Measurements from ENCODE around the gene HLA-DPA1.

DNA sequence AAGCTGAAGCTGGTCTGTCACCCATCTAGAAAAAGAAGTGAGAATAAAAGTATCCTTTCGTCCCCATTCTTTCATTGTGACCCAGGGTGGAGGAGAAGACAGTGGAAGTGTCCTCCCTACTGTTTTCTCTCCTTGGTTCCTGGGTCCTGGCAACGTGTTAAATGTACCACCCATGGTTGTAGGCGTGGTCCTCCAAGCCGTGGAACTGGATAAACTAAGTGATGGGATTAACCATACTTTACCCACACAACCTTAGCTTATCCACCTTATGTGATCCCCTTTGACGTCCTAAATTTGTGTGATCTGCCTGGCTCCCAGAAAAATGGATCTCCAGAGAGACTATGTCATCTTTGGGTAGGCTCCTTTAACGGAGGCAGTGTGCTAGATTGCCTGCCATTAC, 49.7 kb upstream of the HLA-DPA1 start:
- TF ChIP-seq, protein P1, sequence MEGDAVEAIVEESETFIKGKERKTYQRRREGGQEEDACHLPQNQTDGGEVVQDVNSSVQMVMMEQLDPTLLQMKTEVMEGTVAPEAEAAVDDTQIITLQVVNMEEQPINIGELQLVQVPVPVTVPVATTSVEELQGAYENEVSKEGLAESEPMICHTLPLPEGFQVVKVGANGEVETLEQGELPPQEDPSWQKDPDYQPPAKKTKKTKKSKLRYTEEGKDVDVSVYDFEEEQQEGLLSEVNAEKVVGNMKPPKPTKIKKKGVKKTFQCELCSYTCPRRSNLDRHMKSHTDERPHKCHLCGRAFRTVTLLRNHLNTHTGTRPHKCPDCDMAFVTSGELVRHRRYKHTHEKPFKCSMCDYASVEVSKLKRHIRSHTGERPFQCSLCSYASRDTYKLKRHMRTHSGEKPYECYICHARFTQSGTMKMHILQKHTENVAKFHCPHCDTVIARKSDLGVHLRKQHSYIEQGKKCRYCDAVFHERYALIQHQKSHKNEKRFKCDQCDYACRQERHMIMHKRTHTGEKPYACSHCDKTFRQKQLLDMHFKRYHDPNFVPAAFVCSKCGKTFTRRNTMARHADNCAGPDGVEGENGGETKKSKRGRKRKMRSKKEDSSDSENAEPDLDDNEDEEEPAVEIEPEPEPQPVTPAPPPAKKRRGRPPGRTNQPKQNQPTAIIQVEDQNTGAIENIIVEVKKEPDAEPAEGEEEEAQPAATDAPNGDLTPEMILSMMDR (IDR thresholded peaks at IDR 0.05; ENCODE audit: borderline replicate concordance, extremely low read depth, low read length, poor library complexity, severe bottlenecking): no peak
- TF ChIP-seq EZH2 (IDR thresholded peaks at IDR 0.05; ENCODE audit: borderline replicate concordance, low read depth, low read length, severe bottlenecking): no peak

Data from DND-41 (cell line).